A549 (cell line): Measurements from ENCODE around the gene SWAP70. TPM values are rescaled to one million over a fixed set of nuclear protein-coding genes. Genes with fewer than 3 reads are reported as not detected.

Source experiments
- ATAC-seq, 2 experiments: fragments of 200-7000 bp in 1 of 2; fragments of >200 bp in 1 of 2; cut with Nextera tagmentation in 1 of 2; cut with Tn5 transposase in 1 of 2; 3 replicates each; pipeline versions ENCODE4 v1.8.0 to v1.9.1; 2018 to 2020; ENCODE audit warnings: mild to moderate bottlenecking in 1 of 2, moderate library complexity in 1 of 2
- CTCF ChIA-PET: fragments of 300-600 bp; sonication (Branson Sonifier 250); formaldehyde crosslinking; extraction: SDS; loops from one replicate; lab custom pipeline; 2021; ENCODE audit warnings: antibody characterized with exemption, inconsistent platforms; lab: Yijun Ruan, JAX
- POLR2A ChIA-PET: fragments of 350-600 bp; formaldehyde crosslinking; extraction: SDS; loops from one replicate; lab custom pipeline; 2021; ENCODE audit warnings: antibody characterized with exemption, inconsistent platforms; lab: Yijun Ruan, JAX
- DNase-seq, 2 experiments: peaks; one replicate each; pipeline versions ENCODE4 v3.0.0 to v3.0.0-alpha.2; 2011 to 2016; ENCODE audit warnings: low read depth in 1 of 2, low spot score in 1 of 2
- FAIRE-seq: peaks from 2 replicates; lab custom pipeline; 2011; peaks lifted over from hg19 to GRCh38; lab: Jason Lieb, UNC
- H3K27ac ChIP-seq, 2 experiments: fragments of >200 bp; sonication (Bioruptor Twin); formaldehyde crosslinking; 3 replicates each; pipeline ENCODE4 v1.5.1; 2016 to 2017
- H3K4me1 ChIP-seq: fragments of >200 bp; sonication (Bioruptor Twin); formaldehyde crosslinking; 3 replicates; pipeline ENCODE4 v1.6.1; 2016
- H3K4me2 ChIP-seq: fragments of >200 bp; sonication (Bioruptor Twin); formaldehyde crosslinking; 3 replicates; pipeline ENCODE4 v1.6.1; 2016
- H3K4me3 ChIP-seq: fragments of >200 bp; sonication (Bioruptor Twin); formaldehyde crosslinking; 3 replicates; pipeline ENCODE4 v1.5.1; 2016
- H3K9me3 ChIP-seq: fragments of >200 bp; sonication (Bioruptor Twin); formaldehyde crosslinking; 3 replicates; pipeline ENCODE4 v1.6.1; 2016
- BHLHE40 ChIP-seq: IDR thresholded peaks from 2 replicates; pipeline ENCODE4 v1.6.1; 2012; ENCODE audit warnings: low read depth, low read length, inconsistent platforms
- CEBPB ChIP-seq, 2 experiments: fragments of >200 bp in 1 of 2; sonication (Bioruptor Twin) in 1 of 2; formaldehyde crosslinking in 1 of 2; IDR thresholded peaks; 2 replicates each; pipeline ENCODE4 v1.6.1; 2012 to 2016
- CHD2 ChIP-seq: fragments of 150-350 bp; IDR thresholded peaks from 2 replicates; pipeline ENCODE4 v1.6.1; 2014; ENCODE audit warnings: low read length; ENCODE audit not compliant: partially characterized antibody
- EHF ChIP-seq: fragments of 250-450 bp; sonication (Bioruptor Pico); IDR thresholded peaks from 2 replicates; pipeline ENCODE4 v1.5.0; 2020; ENCODE audit warnings: mild to moderate bottlenecking
- ESRRA ChIP-seq: fragments of 150-350 bp; IDR thresholded peaks from 2 replicates; pipeline ENCODE4 v1.6.1; 2014; ENCODE audit warnings: mild to moderate bottlenecking, low read length, borderline replicate concordance
- FOSB ChIP-seq: fragments of 250-450 bp; sonication (Bioruptor Pico); IDR thresholded peaks from 2 replicates; pipeline ENCODE4 v1.5.0; 2020; ENCODE audit warnings: mild to moderate bottlenecking, moderate library complexity
- GATA3 ChIP-seq: IDR thresholded peaks from 2 replicates; pipeline ENCODE4 v1.6.1; 2012; ENCODE audit warnings: borderline replicate concordance
- HDAC2 ChIP-seq: fragments of 200-600 bp; sonication (generic); IDR thresholded peaks from 2 replicates; pipeline ENCODE4 v1.6.1; 2016
- HOXA7 ChIP-seq: fragments of 250-450 bp; sonication (Bioruptor Pico); IDR thresholded peaks from 2 replicates; pipeline ENCODE4 v1.5.0; 2020; ENCODE audit warnings: mild to moderate bottlenecking, moderate library complexity
- JUNB ChIP-seq: fragments of >200 bp; sonication (Bioruptor Twin); formaldehyde crosslinking; IDR thresholded peaks from 2 replicates; pipeline ENCODE4 v1.6.1; 2016
- MAFK ChIP-seq: fragments of 450-650 bp; IDR thresholded peaks from 2 replicates; pipeline ENCODE4 v1.6.1; 2014; ENCODE audit not compliant: partially characterized antibody
- MAZ ChIP-seq: fragments of 150-350 bp; IDR thresholded peaks from 2 replicates; pipeline ENCODE4 v1.6.1; 2014; ENCODE audit warnings: antibody characterized with exemption, low read depth, low read length, borderline replicate concordance
- NPAS2 ChIP-seq: fragments of 250-450 bp; sonication (Bioruptor Pico); IDR thresholded peaks from 2 replicates; pipeline ENCODE4 v1.8.0; 2022; ENCODE audit warnings: mild to moderate bottlenecking, moderate library complexity, borderline replicate concordance
- NR3C1 ChIP-seq: fragments of >200 bp; sonication (Bioruptor Twin); formaldehyde crosslinking; IDR thresholded peaks from 3 replicates; pipeline ENCODE4 v1.6.1; 2017
- PHF8 ChIP-seq: fragments of 200-600 bp; sonication (generic); IDR thresholded peaks from 2 replicates; pipeline ENCODE4 v1.6.1; 2016; ENCODE audit warnings: low read depth, mild to moderate bottlenecking, antibody characterized with exemption, moderate library complexity, borderline replicate concordance
- POLR2A ChIP-seq: IDR thresholded peaks from 2 replicates; pipeline ENCODE4 v1.6.1; 2012; ENCODE audit warnings: mild to moderate bottlenecking, low read length
- TFCP2L1 ChIP-seq: fragments of 250-450 bp; sonication (Bioruptor Pico); IDR thresholded peaks from 2 replicates; pipeline ENCODE4 v1.5.0; 2021; ENCODE audit warnings: mild to moderate bottlenecking
- ZFP36 ChIP-seq: fragments of 450-650 bp; IDR thresholded peaks from 2 replicates; pipeline ENCODE4 v1.6.1; 2014; ENCODE audit warnings: borderline replicate concordance; ENCODE audit not compliant: partially characterized antibody
- ZNF302 ChIP-seq: fragments of 250-450 bp; sonication (Bioruptor Pico); IDR thresholded peaks from 2 replicates; pipeline ENCODE4 v1.9.0; 2021; ENCODE audit warnings: inconsistent platforms, mild to moderate bottlenecking, moderate library complexity
- WGBS: methylation state at CpG from one replicate; pipeline ENCODE4 v1.1.6; 2017; ENCODE audit errors: missing lambda C conversion rate; 5-methylcytosine and 5-hydroxymethylcytosine counted together
- polyA plus RNA-seq, 4 experiments: library from polyadenylated mRNA; depleted of rRNA in 3 of 4; stranded (reverse); fragments of >200 nt; fragmentation: RNase III in 1 of 4; extraction: RNeasy Plus Mini Kit Qiagen cat#74134 plus additional on column Dnase treatment in 1 of 4; gene quantifications; 2 replicates in 3 of 4; 3 replicates in 1 of 4; pipeline ENCODE4 v1.2.3, GENCODE V29; 2011 to 2017
- TF ChIP-seq, protein P1 (sequence below): fragments of 250-450 bp; sonication (Bioruptor Pico); IDR thresholded peaks from 2 replicates; pipeline ENCODE4 v1.5.0; 2021; ENCODE audit warnings: mild to moderate bottlenecking, moderate library complexity, borderline replicate concordance
- TF ChIP-seq, protein P2 (sequence below): fragments of >200 bp; sonication (Bioruptor Twin); formaldehyde crosslinking; IDR thresholded peaks from 2 replicates; pipeline ENCODE4 v1.6.1; 2016
- TF ChIP-seq, protein P3 (sequence below): fragments of >200 bp; sonication (Bioruptor Twin); formaldehyde crosslinking; IDR thresholded peaks from 3 replicates; pipeline ENCODE4 v1.5.1; 2016
- TF ChIP-seq, protein P4 (sequence below): fragments of >200 bp; sonication (Bioruptor Twin); formaldehyde crosslinking; IDR thresholded peaks from 3 replicates; pipeline ENCODE4 v1.6.1; 2016

Gene SWAP70
- polyA plus RNA-seq, 2 of the 4 experiments (the other 2 are of a cell fraction) = 24.5 to 25.5 TPM

DNA sequence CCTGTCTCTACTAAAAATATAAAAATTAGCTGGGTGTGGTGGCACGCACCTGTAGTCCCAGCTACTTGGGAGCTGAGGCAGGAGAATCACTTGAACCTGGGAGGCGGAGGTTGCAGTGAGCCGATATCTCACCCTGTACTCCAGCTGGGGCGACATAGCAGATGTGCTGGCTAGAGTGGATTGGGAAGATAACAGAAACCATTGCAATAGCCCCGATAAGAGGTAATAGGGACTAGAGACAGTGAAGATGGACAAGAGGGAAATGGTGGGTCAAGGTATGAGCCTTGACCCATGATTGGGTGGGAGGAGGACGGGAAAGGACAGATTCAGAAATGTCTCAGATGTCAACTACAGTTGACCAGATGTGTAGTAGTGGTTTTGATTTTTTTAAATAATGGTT is 6.1 kb downstream of the SWAP70 start:
- no peak for TF ChIP-seq GATA3
- no peak for TF ChIP-seq HOXA7 (CRISPR knock-in tag)
- TF ChIP-seq, protein P1, sequence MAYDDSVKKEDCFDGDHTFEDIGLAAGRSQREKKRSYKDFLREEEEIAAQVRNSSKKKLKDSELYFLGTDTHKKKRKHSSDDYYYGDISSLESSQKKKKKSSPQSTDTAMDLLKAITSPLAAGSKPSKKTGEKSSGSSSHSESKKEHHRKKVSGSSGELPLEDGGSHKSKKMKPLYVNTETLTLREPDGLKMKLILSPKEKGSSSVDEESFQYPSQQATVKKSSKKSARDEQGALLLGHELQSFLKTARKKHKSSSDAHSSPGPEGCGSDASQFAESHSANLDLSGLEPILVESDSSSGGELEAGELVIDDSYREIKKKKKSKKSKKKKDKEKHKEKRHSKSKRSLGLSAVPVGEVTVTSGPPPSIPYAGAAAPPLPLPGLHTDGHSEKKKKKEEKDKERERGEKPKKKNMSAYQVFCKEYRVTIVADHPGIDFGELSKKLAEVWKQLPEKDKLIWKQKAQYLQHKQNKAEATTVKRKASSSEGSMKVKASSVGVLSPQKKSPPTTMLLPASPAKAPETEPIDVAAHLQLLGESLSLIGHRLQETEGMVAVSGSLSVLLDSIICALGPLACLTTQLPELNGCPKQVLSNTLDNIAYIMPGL (CRISPR knock-in tag) = no peak
- TF ChIP-seq MAFK = no peak
- TF ChIP-seq ZFP36 = no peak
- TF ChIP-seq CHD2 = no peak
- no peak for TF ChIP-seq HDAC2
- TF ChIP-seq, protein P2, sequence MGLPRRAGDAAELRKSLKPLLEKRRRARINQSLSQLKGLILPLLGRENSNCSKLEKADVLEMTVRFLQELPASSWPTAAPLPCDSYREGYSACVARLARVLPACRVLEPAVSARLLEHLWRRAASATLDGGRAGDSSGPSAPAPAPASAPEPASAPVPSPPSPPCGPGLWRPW = no peak
- TF ChIP-seq PHF8 = no peak
- TF ChIP-seq, all 56 proteins: peak for 0
- H3K9me3 ChIP-seq = peaks cover 10% of the 10 kb centered on the region
- ATAC-seq = no peak
- no peak overlapping the region for H3K27ac ChIP-seq
- no peak for FAIRE-seq
- 93% methylated on average over 6 of the region's 6 CpGs for whole genome bisulfite sequencing
- no peak overlapping the region for H3K4me3 ChIP-seq
- H3K4me1 ChIP-seq = no peaks in the 10 kb centered on the region
- H3K4me2 ChIP-seq = no peak overlapping the region
- ChIA-PET POLR2A (no interaction called here), CTCF (interaction anchor here (0.8 kb wide), 1 partner anchor 57 kb away, joined by 3 read pairs; no protein-coding TSS in a partner anchor)
- DNase-seq = no peak

DNA sequence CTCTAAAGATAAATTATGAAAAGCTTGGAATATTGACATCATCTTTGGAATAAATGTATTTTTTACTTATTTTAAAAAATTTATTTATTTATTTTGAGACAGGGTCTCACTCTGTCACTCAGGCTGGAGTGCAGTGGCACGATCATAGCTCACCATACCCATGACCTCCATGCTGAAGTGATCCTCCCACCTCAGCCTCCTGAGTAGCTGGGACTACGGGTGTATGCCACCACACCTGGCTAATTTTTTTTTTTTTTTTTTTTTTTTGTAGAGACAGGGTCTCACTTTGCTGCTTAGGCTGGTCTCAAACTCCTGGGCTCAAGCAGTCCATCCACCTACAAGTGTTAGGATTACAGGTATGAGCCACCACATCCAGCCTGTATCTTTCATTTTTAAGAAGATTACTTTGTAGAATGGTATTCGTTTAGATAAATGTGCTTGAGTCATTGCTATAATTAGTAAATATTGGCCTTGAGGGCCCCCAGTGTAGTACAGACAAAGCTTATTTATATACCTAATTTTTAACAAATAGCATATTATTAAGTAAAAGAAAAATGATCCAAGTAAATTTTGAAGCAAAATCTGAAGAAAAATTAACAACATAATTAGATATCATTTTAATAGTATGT is 8.5 kb downstream of the SWAP70 start:
- TF ChIP-seq CHD2 = no peak
- TF ChIP-seq, protein P3, sequence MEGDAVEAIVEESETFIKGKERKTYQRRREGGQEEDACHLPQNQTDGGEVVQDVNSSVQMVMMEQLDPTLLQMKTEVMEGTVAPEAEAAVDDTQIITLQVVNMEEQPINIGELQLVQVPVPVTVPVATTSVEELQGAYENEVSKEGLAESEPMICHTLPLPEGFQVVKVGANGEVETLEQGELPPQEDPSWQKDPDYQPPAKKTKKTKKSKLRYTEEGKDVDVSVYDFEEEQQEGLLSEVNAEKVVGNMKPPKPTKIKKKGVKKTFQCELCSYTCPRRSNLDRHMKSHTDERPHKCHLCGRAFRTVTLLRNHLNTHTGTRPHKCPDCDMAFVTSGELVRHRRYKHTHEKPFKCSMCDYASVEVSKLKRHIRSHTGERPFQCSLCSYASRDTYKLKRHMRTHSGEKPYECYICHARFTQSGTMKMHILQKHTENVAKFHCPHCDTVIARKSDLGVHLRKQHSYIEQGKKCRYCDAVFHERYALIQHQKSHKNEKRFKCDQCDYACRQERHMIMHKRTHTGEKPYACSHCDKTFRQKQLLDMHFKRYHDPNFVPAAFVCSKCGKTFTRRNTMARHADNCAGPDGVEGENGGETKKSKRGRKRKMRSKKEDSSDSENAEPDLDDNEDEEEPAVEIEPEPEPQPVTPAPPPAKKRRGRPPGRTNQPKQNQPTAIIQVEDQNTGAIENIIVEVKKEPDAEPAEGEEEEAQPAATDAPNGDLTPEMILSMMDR = no peak
- TF ChIP-seq, protein P4, sequence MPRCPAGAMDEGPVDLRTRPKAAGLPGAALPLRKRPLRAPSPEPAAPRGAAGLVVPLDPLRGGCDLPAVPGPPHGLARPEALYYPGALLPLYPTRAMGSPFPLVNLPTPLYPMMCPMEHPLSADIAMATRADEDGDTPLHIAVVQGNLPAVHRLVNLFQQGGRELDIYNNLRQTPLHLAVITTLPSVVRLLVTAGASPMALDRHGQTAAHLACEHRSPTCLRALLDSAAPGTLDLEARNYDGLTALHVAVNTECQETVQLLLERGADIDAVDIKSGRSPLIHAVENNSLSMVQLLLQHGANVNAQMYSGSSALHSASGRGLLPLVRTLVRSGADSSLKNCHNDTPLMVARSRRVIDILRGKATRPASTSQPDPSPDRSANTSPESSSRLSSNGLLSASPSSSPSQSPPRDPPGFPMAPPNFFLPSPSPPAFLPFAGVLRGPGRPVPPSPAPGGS = no peak
- DNase-seq (no peak), FAIRE-seq (no peak), ATAC-seq (no peak)
- ChIA-PET POLR2A (no interaction called here), CTCF (interaction anchor here (0.6 to 1.3 kb wide), 3 partner anchors 8 to 135 kb away, joined by 3 to 7 read pairs (median 3); partner anchors contain the start of gene SWAP70)
- Histone ChIP-seq H3K27ac (no peak overlapping the region), H3K4me2 (no peak overlapping the region), H3K4me3 (no peak overlapping the region), H3K4me1 (no peaks in the 10 kb centered on the region), H3K9me3 (no peaks in the 10 kb centered on the region)
- WGBS = 91% methylated on average over 3 of the region's 3 CpGs

DNA sequence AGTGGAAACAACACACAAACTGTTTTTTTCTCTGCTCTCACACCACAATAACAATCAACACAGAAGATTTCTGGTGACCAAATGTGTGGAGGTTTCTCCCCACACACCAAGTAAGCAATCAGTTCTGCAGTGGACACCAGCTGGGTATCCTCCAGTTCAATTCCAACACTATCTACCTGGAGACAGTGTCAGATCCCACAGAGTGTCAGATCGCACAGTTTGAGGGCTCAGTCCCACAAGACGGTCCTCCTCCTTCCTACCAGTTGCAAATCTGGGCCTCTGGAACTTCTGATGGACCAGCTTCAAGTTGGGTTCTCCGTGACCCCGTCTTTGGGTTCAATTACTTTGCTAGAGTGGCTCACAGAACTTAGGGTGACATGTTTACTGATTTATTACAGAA is 9.0 kb downstream of the SWAP70 start:
- no peak for DNase-seq
- FAIRE-seq = no peak
- 89% methylated on average over 4 of the region's 4 CpGs for whole genome bisulfite sequencing
- Histone ChIP-seq H3K4me2 (no peak overlapping the region), H3K4me3 (no peak overlapping the region), H3K4me1 (no peaks in the 10 kb centered on the region), H3K27ac (no peak overlapping the region), H3K9me3 (no peaks in the 10 kb centered on the region)
- ChIA-PET POLR2A (no interaction called here), CTCF (interaction anchor here (0.6 to 1.3 kb wide), 3 partner anchors 8 to 80 kb away, joined by 3 read pairs; partner anchors contain the start of gene SWAP70)
- TF ChIP-seq MAFK (no peak), ESRRA (no peak), FOSB (CRISPR knock-in tag) (no peak), MAZ (no peak), POLR2A (no peak), BHLHE40 (no peak), NPAS2 (CRISPR knock-in tag) (no peak), CEBPB (IDR thresholded peaks at IDR 0.05) (no peak), JUNB (no peak), NR3C1 (no peak), PHF8 (no peak), TFCP2L1 (no peak), EHF (CRISPR knock-in tag) (no peak), ZNF302 (CRISPR knock-in tag) (no peak)
- TF ChIP-seq, protein P4 = no peak
- TF ChIP-seq, protein P1 (CRISPR knock-in tag) = no peak
- TF ChIP-seq, protein P2 = no peak
- no peak for ATAC-seq
